GM18520 (cell line): ENCODE measurements around the gene MEA1.
"Not testable (repeated sequence)": the region's sequence is repeated elsewhere in the genome, so short reads cannot be mapped to it uniquely, and the experiment has no call there.

Experiments used
- ATAC-seq: cut with Tn5 transposase; IDR thresholded peaks from one replicate; pipeline ENCODE4 v1.9.1; 2021; ENCODE audit not compliant: unreplicated experiment

MEA1 gene

DNA sequence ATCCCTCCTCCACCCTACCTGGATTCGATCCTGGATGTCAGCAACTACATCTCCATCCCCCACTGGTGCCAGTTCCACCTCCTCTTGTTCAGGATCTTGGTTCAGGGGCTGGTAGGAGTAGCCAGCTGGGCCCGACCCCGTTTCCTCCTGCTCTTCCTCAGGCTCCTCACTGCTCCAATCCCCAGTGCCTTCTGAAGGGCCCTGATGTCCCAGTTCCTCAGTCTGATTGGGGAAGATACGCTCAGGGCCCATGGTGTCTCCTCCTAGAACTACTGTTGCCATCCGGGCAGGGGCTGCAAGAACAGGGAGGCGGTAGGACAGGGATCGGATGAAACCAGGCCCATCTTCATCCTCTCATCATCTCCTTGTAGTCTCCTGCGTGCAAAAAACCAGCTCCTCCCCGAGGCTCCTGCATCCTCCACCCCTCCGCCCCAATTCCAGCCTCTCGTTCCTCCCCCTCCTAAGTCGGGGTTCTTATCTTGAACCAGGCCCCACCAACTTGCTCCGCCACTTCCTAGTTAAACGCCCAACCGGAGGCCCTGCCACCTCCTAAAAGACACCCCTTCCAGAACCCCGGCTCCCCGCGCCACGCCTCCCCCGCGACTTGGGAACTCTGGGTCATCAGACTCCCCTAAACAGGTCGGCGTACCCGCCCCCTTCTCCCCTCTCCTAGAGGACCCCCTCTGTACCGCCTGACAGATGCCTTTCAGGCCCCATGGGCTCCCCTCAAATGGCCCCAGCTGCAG, 476 bp downstream of the MEA1 start:
- ATAC-seq = no peak

GRCh38 chr6:43012364-43012763, 1.4 kb downstream of the MEA1 start:
- ATAC-seq = no peak

GRCh38 chr6:43011207-43011606, 2.5 kb downstream of the MEA1 start:
- no peak for ATAC-seq

GRCh38 chr6:43009124-43009523, 4.6 kb downstream of the MEA1 start:
- no peak for ATAC-seq

GRCh38 chr6:43007126-43007525, 6.6 kb downstream of the MEA1 start:
- ATAC-seq = no peak

GRCh38 chr6:43006251-43006650, 7.5 kb downstream of the MEA1 start:
- no peak for ATAC-seq

GRCh38 chr6:43005844-43006243, 7.9 kb downstream of the MEA1 start:
- ATAC-seq = no peak

DNA sequence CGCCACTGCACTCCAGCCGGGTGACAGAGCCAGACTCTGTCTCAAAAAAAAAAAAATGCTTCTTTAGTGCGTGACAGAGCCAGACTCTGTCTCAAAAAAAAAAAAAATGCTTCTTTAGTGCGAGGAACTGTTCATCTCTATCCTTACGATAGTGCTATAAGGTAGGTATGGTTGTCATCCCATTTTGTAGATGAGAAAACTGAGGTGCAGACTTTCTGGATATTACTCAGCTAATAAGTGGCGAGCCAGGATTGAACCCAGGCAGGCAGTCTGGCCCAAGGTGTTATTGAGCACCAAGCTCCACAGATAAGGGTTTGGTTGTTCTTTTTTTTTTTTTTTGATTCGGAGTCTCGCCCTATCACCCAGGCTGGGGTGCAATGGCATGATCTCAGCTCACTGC, 11.9 kb downstream of the MEA1 start:
- no peak for ATAC-seq

DNA sequence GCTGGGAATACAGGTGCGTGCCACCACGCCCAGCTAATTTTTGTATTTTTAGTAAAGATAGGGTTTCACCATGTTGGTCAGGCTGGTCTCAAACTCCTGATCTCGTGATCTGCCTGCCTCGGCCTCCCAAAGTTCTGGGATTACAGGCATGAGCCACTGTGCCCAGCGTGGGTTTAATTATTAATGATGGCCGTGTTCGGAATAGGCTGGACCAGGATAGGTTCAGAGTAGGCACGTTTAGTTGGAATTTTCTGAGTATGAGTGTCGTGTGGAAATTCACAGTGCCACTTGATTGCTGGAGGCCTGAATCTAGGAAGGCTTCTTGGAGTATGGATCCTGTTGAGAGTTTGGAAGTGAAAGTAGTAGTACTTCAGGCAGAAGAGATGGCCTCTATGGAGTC, 15.5 kb downstream of the MEA1 start:
- not testable (repeated sequence) for ATAC-seq

DNA sequence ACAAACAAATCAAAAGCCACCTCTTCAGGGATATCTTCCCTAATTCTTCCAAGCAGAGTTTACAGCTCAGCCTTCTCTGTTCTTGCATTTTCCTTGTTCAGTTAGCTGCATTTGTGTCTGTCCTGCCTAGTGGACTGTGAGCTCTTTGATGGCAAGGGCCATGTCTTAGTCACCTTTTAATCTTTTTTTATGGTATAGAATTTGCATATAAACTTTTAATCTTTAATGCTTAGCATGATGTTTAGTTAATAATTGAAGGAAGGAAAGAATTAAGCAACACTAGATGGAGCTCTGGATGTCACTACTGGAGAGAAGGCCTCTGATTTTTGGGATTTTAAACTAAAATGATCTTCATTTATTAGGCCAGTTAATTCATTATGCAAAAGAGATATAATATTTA, 17.2 kb downstream of the MEA1 start:
- no peak for ATAC-seq

- no peak for ATAC-seq
Measured at GRCh38 chr6:42993445-42993844, 20.3 kb downstream of the MEA1 start.

GRCh38 chr6:42989923-42990322, 23.8 kb downstream of the MEA1 start:
- no peak for ATAC-seq

GRCh38 chr6:42988486-42989020, 25.2 kb downstream of the MEA1 start:
- no peak for ATAC-seq

DNA sequence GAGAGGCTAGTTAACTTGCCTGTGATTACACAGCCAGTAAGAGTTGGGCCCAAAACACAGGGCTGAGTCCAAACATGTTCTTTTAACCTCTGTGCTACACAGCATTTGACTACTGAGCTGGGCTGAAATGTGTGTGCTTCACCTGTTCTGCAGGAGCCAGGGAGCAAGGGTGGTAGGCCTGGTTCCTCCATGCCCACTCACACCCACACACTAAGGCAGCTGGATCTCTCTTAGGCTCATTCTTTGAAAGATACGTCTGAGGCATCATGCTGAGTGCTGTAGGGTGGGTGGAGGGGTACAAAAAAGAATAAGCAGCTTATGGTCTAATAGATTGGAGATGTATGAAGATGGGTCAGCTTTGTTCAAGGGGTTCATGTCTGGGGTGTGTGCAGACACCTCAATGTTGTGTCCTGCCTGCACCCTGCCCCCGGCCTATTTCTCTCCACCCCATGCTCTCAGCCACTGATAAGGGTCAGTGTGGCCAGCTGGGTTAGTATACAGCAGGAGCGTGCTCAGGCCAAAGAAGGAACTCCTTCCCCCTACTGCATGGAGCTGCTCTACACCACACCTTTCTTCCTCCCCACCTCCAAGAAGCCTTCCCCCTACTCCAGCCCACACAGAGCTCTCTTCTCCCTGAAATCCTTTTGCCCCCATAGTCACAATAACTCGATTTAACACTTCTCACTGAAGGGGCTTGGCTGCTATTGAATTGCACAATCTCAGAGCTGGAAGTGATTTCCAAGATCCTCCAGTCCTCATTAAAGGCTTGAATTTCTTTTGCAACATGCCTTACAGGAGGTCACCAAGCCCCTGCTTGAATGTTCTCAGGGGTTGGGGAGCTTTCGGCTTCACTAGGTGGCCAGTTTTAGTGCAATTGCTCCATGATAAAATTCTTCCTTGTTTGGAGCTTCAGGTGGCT, 26.0 kb downstream of the MEA1 start:
- no peak for ATAC-seq

DNA sequence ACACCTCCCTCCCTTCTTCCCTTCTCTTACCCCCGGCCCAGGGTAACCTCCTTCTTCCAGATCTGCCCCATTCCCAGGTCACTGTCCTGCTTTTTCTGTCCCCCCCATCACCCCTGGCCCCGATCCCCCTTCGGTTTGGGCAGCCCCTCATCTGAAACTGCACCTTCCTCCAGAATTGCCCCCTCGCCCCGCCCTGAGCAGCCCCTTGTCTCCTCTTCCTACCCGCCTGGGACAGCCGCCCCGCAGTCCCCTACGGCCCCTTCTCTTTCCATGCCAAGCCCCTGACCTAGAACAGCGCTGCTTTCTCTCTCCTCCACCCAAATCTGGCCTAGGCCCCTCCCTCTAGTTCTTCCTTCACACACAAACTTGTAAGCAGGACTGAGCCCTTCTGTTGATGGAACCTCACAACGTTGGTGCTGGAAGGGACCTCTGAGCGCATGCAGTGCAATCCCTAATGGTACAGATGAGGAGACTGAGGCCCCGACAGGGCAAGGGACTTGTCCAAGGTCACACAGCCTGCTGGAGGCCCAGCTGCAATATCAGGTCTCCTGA, 28.7 kb downstream of the MEA1 start:
- no peak for ATAC-seq

DNA sequence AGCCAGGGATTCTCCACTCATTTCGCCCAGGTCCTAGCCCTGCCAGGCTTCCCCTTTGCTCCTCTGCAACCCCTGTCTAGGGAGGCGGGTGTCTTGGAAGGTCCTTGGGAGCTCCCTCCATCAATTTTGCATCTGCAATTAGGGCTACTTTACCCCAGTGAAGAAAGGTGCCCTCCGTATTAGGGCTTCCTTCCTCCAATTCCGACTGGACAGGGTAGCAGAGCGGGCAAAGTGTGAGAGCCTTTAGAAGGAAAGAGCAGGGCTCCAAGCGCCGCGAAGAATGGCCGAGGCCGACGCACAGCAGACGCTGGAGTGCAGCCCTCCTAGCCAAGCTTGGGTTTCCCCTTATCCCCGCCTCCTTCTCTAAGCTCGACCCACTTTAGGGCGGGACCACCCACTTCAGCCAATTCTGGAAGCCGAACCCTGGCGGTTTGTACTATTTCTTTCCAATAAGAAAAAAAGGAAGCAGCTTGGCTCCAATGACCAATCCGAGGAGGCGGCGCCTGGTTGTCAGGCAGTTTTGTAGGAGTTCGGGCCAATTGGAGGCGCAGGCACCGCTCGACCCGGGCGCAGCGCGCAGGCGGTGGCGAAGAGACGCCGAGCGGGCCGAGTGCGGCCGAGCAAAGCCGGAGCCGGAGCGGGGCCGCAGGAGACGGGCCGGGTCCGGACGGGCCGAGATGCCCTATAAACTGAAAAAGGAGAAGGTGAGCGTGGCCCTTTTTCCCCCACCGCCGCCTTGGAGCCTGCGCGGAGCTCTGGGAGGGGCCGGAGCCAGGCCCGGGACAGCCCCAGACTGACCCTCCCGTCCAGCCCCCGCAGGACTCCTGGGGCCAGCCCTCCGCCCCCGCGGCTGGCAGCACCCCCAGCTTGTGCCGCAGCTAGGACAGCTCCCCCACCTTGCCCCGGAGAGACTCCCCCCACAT, 29.5 kb downstream of the MEA1 start, which contains the start of gene PPP2R5D:
TSS of gene PPP2R5D (plus strand) at position 570 of the 923 bp plus-strand sequence. CDS start at position 678, 108 bp downstream.
- ATAC-seq = peak; percentile 93

GRCh38 chr6:42981836-42982235, 31.9 kb downstream of the MEA1 start:
- no peak for ATAC-seq

- ATAC-seq = no peak
Measured at GRCh38 chr6:42979523-42980177, 34.1 kb downstream of the MEA1 start.

DNA sequence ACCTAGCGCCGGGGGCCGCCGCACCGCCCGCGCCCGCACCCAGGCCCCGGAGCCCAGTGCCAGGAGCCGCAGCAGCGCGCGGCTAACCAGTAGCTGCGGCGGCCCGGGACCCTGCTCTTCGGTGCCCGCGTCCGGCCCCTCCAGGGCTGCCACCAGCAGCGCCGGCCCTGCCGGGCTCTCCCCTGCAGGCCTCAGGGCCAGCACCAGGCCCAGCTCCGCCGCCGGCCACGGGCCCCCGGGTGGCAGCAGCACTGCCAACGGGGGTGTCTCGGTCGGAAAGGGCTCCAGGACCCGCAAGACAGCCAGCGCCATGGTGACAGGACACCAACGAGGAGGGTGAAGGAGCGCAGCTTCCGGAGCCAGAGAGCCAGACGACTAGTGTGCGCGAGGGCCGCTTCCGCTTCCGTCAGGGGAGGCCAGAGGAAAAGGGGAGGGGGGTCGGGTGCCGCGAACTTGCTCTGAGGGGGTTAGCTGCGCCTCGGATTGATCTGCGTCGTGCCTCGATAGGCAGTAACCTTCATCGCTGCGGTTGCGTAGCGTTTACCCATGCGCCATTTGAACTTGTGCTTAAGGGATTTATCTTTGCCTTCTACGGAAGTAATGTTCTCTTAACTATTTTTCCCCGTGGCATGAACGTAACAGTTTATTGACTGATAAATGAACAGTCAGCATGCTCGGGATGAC, 34.8 kb downstream of the MEA1 start, which contains the start of gene PEX6:
TSS of gene PEX6 (minus strand) at position 343 of the 684 bp plus-strand sequence. CDS start at position 312, 31 bp downstream.
- ATAC-seq = peak; percentile 69
